Measurements from ENCODE around the gene PRKAA1.
"Not testable (repeated sequence)": the region's sequence is repeated elsewhere in the genome, so short reads cannot be mapped to it uniquely, and the experiment has no call there.

PRKAA1 gene

GRCh38 chr5:40743771-40744170 is 54.4 kb downstream of the PRKAA1 start:
- Histone ChIP-seq H3K4me3 (no peak overlapping the region), H3K27ac (no peak overlapping the region)

GRCh38 chr5:40738502-40738901 is 59.7 kb downstream of the PRKAA1 start:
- Histone ChIP-seq H3K4me3 (no peak overlapping the region), H3K27ac (no peak overlapping the region)

GRCh38 chr5:40736103-40736875 is 61.9 kb downstream of the PRKAA1 start:
- H3K4me3 ChIP-seq = no peak overlapping the region
- no peak overlapping the region for H3K27ac ChIP-seq

GRCh38 chr5:40735609-40736008 is 62.6 kb downstream of the PRKAA1 start:
- Histone ChIP-seq H3K27ac (peak overlapping the region in 2 of 21 experiments; percentile 2 to 55), H3K4me3 (no peak overlapping the region)

GRCh38 chr5:40734986-40735385 is 63.2 kb downstream of the PRKAA1 start:
- Histone ChIP-seq H3K4me3 (no peak overlapping the region), H3K27ac (peak overlapping the region in 2 of 21 experiments; percentile 18 to 55)

GRCh38 chr5:40733879-40734563 is 64.2 kb downstream of the PRKAA1 start:
- Histone ChIP-seq H3K4me3 (no peak overlapping the region), H3K27ac (peak overlapping the region in 1 of 21 experiments; percentile 55)

- Histone ChIP-seq H3K4me3 (no peak overlapping the region), H3K27ac (no peak overlapping the region)
Observed at GRCh38 chr5:40733434-40733833, 64.7 kb downstream of the PRKAA1 start.

- H3K4me3 ChIP-seq, H3K27ac ChIP-seq: not testable (repeated sequence)
Observed at GRCh38 chr5:40722497-40722911, 75.7 kb downstream of the PRKAA1 start.

GRCh38 chr5:40720069-40720468 is 78.1 kb downstream of the PRKAA1 start:
- Histone ChIP-seq H3K27ac (no peak overlapping the region), H3K4me3 (no peak overlapping the region)

GRCh38 chr5:40717281-40717680 is 80.9 kb downstream of the PRKAA1 start:
- Histone ChIP-seq H3K27ac (no peak overlapping the region), H3K4me3 (no peak overlapping the region)

GRCh38 chr5:40716590-40716989 is 81.6 kb downstream of the PRKAA1 start:
- Histone ChIP-seq H3K4me3 (no peak overlapping the region), H3K27ac (no peak overlapping the region)

- no peak overlapping the region for H3K27ac ChIP-seq
- H3K4me3 ChIP-seq = no peak overlapping the region
Observed at GRCh38 chr5:40716000-40716399, 82.2 kb downstream of the PRKAA1 start.

- Histone ChIP-seq H3K4me3 (no peak overlapping the region), H3K27ac (no peak overlapping the region)
Observed at GRCh38 chr5:40714001-40714400, 84.2 kb downstream of the PRKAA1 start.

- H3K27ac ChIP-seq, H3K4me3 ChIP-seq: not testable (repeated sequence)
Observed at GRCh38 chr5:40710575-40710974, 87.6 kb downstream of the PRKAA1 start.

Data from skin epidermis (tissue), 12 donors.